ENCODE data around the gene WWOX. TPM values are rescaled to one million over a fixed set of nuclear protein-coding genes. Genes with fewer than 3 reads are reported as not detected.

WWOX gene
- total RNA-seq, 3 donors from 2014 or later = 11.7 to 18.0 (median 13.8) TPM

- Histone ChIP-seq H3K4me3 (no peak overlapping the region), H3K9me3 (no peaks in the 10 kb centered on the region), H3K36me3 (ENCODE audit: low read depth) (no peaks in the 10 kb centered on the region), H3K4me1 (ENCODE audit: low read depth) (no peaks in the 10 kb centered on the region)
- TF ChIP-seq, protein P1, sequence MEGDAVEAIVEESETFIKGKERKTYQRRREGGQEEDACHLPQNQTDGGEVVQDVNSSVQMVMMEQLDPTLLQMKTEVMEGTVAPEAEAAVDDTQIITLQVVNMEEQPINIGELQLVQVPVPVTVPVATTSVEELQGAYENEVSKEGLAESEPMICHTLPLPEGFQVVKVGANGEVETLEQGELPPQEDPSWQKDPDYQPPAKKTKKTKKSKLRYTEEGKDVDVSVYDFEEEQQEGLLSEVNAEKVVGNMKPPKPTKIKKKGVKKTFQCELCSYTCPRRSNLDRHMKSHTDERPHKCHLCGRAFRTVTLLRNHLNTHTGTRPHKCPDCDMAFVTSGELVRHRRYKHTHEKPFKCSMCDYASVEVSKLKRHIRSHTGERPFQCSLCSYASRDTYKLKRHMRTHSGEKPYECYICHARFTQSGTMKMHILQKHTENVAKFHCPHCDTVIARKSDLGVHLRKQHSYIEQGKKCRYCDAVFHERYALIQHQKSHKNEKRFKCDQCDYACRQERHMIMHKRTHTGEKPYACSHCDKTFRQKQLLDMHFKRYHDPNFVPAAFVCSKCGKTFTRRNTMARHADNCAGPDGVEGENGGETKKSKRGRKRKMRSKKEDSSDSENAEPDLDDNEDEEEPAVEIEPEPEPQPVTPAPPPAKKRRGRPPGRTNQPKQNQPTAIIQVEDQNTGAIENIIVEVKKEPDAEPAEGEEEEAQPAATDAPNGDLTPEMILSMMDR (IDR thresholded peaks at IDR 0.05) = no peak
- intact Hi-C loops (cut with DNase I, micrococcal nuclease) = no loop called here
- ATAC-seq (no peak), DNase-seq (no peak)
Observed at GRCh38 chr16:78952630-78953029, 853.2 kb downstream of the WWOX start.

- H3K4me3 ChIP-seq = no peak overlapping the region
- intact Hi-C loops (cut with DNase I, micrococcal nuclease) = no loop called here
- no peaks in the 10 kb centered on the region for H3K4me1 ChIP-seq (ENCODE audit: low read depth)
- H3K36me3 ChIP-seq (ENCODE audit: low read depth) = no peaks in the 10 kb centered on the region
- no peak for DNase-seq
- no peak for ATAC-seq
- TF ChIP-seq, protein P1 (IDR thresholded peaks at IDR 0.05) = no peak
- no peaks in the 10 kb centered on the region for H3K9me3 ChIP-seq
Observed at GRCh38 chr16:78953526-78953925, 854.1 kb downstream of the WWOX start.

DNA sequence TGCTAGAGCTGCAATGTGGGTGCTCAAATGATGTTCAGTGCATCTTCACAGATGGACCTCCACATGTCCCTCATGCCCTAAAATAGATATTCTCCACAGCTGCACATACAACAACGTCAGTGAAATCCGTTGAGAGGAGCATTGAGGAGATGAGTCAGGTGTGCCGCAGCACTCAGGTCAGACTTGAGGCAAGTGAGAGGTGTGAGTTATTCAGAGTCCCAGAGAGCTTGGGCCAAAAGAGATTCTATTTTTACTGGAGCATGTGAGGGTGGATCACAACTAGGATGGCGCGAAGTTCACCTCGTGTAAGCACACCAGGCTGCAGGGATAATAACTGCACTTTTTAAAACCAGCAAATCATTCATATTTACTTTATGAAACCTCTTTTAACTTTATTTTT, 855.8 kb downstream of the WWOX start:
- Histone ChIP-seq H3K36me3 (ENCODE audit: low read depth) (no peaks in the 10 kb centered on the region), H3K4me1 (ENCODE audit: low read depth) (no peaks in the 10 kb centered on the region), H3K4me3 (no peak overlapping the region), H3K9me3 (no peaks in the 10 kb centered on the region)
- ATAC-seq (no peak), DNase-seq (no peak)
- intact Hi-C loops (cut with DNase I, micrococcal nuclease) = no loop called here
- TF ChIP-seq, protein P1 (IDR thresholded peaks at IDR 0.05) = no peak

GRCh38 chr16:78956859-78957258, 857.4 kb downstream of the WWOX start:
- no peaks in the 10 kb centered on the region for H3K9me3 ChIP-seq
- no peaks in the 10 kb centered on the region for H3K36me3 ChIP-seq (ENCODE audit: low read depth)
- intact Hi-C loops (cut with DNase I, micrococcal nuclease) = no loop called here
- no peak for DNase-seq
- no peak overlapping the region for H3K4me3 ChIP-seq
- no peaks in the 10 kb centered on the region for H3K4me1 ChIP-seq (ENCODE audit: low read depth)
- no peak for ATAC-seq
- TF ChIP-seq, protein P1 (IDR thresholded peaks at IDR 0.05) = no peak

DNA sequence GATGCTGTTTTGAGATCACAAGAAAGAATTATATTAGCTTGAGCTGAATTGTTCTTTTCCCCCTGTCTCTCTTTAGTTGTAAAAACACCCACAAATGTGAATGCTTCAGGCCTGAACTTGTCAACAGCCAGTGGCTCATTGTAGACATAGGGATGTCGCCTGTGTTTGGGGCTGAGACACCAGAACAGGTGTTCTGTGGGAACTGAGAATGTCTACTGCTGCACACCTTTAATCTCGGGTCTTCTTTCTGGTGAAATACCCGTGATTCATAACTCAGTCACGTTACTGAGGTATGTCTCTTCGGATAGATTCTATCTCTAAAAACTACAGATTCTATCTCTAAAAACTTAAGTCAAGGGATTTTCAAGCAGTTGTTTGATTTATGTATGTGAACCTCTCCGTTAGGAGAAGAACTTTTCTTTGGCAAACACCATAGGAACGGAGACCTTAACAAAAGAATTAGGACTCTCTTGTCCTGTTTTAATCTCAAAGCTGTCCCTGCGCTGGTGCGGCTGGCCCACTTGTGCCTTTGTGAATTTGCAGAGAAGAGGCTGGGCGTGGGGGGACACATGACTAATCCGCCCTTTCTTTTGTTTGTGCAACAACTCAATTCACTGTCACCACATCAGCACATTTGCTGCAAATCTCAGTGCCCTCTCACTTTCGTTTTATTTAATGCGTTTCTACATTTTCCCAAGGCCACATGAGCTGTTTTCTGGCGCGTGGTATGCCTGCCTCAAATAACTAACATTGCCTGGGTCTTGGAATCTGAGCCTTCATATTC, 858.1 kb downstream of the WWOX start:
- Histone ChIP-seq H3K4me1 (ENCODE audit: low read depth) (no peaks in the 10 kb centered on the region), H3K36me3 (ENCODE audit: low read depth) (no peaks in the 10 kb centered on the region), H3K9me3 (no peaks in the 10 kb centered on the region), H3K4me3 (no peak overlapping the region)
- intact Hi-C loops (cut with DNase I, micrococcal nuclease) = no loop called here
- ATAC-seq (no peak), DNase-seq (no peak)
- TF ChIP-seq, protein P1 (IDR thresholded peaks at IDR 0.05) = no peak
